ENCODE data around the gene ENOX1.

DNA sequence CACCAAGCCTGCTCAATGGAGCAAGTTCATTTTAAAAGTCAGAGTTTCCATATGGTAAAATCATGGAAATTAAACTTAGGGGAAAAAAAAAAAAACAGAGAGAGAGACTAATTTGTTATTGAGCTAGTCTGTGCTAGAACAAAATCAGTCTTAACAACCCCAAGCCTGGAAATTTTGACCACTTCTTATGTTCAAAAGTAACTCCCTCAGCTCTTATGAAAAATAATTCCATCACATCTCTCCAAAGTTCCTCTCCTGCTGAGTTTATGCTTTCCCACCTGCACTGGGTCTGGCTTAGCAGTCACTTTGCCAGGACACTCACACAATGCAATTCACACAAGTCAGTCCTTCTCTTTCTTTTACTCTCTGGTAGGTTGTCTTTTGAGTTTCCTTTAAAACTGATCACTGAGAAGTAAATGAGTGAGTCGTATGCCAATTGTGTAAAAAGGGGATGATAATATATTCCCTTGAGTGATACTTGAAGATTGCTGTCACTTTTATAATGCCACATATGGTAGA is 92.6 kb downstream of the ENOX1 start:
- TF ChIP-seq JUNB (CRISPR knock-in tag; conservative IDR thresholded peaks at IDR 0.05) (no peak), NR3C1 (CRISPR knock-in tag; IDR thresholded peaks at IDR 0.05) (no peak), HNRNPK (IDR thresholded peaks at IDR 0.05; ENCODE audit: low read depth, low read length, poor library complexity, severe bottlenecking) (no peak), ZFX (CRISPR knock-in tag; IDR thresholded peaks at IDR 0.05) (no peak), ZC3H4 (CRISPR knock-in tag; IDR thresholded peaks at IDR 0.05; ENCODE audit: borderline replicate concordance) (no peak), ZNF384 (IDR thresholded peaks at IDR 0.05; ENCODE audit: low read depth, low read length) (no peak)
